Hepatocyte (in vitro differentiated cells): ENCODE data around the gene ATAD1.

ENCODE experiments used
- CTCF ChIP-seq: fragments of 200-600 bp; sonication (generic); IDR thresholded peaks from 2 replicates; pipeline ENCODE4 v1.5.1; 2016; ENCODE audit warnings: antibody characterized with exemption, mild to moderate bottlenecking; ENCODE audit not compliant: poor library complexity
- EZH2phosphoT487 ChIP-seq: fragments of 200-600 bp; sonication (generic); IDR thresholded peaks from one replicate; pipeline ENCODE4 v1.6.1; 2018; ENCODE audit warnings: antibody characterized with exemption, mild to moderate bottlenecking, low read depth, moderate library complexity; ENCODE audit not compliant: unreplicated experiment, severe bottlenecking

GRCh38 chr10:87817609-87818504 lies at the start of gene ATAD1:
- TF ChIP-seq CTCF (peak; percentile 21), EZH2phosphoT487 (no peak)
